Measurements from ENCODE around the gene NOP16.

DNA sequence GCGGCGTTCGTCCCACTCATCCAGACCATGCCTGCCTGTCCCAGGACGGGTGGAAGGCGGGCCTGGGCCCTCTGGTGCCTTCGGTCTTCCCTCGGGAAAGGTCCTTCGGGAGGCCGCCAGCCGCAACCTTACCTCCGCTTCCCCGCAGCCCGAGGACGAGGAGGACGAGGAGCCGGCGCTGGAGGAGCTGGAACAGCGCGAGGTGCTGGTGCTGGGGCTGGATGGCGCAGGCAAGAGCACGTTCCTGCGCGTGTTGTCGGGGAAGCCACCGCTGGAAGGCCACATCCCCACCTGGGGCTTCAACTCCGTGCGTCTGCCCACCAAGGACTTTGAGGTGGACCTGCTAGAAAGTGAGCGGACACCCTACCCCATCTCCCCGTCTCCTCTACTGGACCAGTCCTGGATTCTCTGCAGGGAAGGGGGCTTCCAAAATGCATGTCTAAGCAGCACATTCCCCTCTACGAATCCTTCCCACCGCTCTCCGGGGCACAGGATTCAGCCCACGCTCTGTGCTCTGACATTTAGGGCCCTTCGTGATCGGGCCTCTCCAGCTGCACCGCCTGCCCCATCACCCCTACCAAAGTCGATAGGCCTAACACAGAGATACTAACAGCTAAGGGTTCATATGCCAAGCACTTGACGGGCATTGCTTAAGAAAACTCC is 22.0 kb downstream of the NOP16 start:
- TF ChIP-seq, protein P1, sequence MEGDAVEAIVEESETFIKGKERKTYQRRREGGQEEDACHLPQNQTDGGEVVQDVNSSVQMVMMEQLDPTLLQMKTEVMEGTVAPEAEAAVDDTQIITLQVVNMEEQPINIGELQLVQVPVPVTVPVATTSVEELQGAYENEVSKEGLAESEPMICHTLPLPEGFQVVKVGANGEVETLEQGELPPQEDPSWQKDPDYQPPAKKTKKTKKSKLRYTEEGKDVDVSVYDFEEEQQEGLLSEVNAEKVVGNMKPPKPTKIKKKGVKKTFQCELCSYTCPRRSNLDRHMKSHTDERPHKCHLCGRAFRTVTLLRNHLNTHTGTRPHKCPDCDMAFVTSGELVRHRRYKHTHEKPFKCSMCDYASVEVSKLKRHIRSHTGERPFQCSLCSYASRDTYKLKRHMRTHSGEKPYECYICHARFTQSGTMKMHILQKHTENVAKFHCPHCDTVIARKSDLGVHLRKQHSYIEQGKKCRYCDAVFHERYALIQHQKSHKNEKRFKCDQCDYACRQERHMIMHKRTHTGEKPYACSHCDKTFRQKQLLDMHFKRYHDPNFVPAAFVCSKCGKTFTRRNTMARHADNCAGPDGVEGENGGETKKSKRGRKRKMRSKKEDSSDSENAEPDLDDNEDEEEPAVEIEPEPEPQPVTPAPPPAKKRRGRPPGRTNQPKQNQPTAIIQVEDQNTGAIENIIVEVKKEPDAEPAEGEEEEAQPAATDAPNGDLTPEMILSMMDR (IDR thresholded peaks at IDR 0.05; ENCODE audit: insufficient read depth, low read depth, low read length), result no peak
- no peak for TF ChIP-seq EZH2 (IDR thresholded peaks at IDR 0.05; ENCODE audit: insufficient read depth, low read length)
